Breast epithelium (tissue), 4 donors: ENCODE data around the gene PRPS1L1. TPM values are rescaled to one million over a fixed set of nuclear protein-coding genes. Genes with fewer than 3 reads are reported as not detected.

Experiments used
- DNase-seq, 2 donors: peaks; one replicate each; pipeline ENCODE4 v3.0.0-alpha.2; 2019; ENCODE audit warnings: low spot score in 2 of 2
- H3K27ac ChIP-seq, 2 donors: fragments of 200-600 bp; sonication (generic) in 1 of 2; one replicate each; pipeline ENCODE4 v1.5.1; 2016 to 2019; ENCODE audit warnings: mild to moderate bottlenecking in 1 of 2
- H3K27me3 ChIP-seq, 2 donors: fragments of 200-600 bp; sonication (generic) in 1 of 2; one replicate each; pipeline versions ENCODE4 v1.5.1 to v1.6.0; 2017 to 2019; ENCODE audit warnings: control low read depth in 1 of 2, mild to moderate bottlenecking in 1 of 2
- H3K36me3 ChIP-seq: fragments of 200-600 bp; one replicate; pipeline ENCODE4 v1.5.1; 2019
- H3K4me1 ChIP-seq, 2 donors: fragments of 200-600 bp; sonication (generic); one replicate each; pipeline ENCODE4 v1.5.1; 2016 to 2019; ENCODE audit warnings: control low read depth in 1 of 2
- H3K4me3 ChIP-seq, 3 donors: fragments of 200-600 bp; sonication (generic); 1 replicate in 2 of 3; 2 replicates in 1 of 3; pipeline ENCODE4 v1.5.1; 2016 to 2019; ENCODE audit warnings: mild to moderate bottlenecking in 3 of 3, moderate library complexity in 2 of 3
- H3K9me3 ChIP-seq, 2 donors: fragments of 200-600 bp; sonication (generic) in 1 of 2; one replicate each; pipeline ENCODE4 v1.5.1; 2016 to 2019; ENCODE audit warnings: control low read depth in 1 of 2
- CTCF ChIP-seq, 3 donors: fragments of 450-650 bp; IDR thresholded peaks; one replicate each; pipeline ENCODE4 v1.5.1; 2016 to 2017; ENCODE audit warnings: antibody characterized with exemption in 3 of 3, mild to moderate bottlenecking in 3 of 3, moderate library complexity in 3 of 3
- POLR2A ChIP-seq: fragments of 450-650 bp; IDR thresholded peaks from one replicate; pipeline ENCODE4 v1.6.1; 2016; ENCODE audit warnings: antibody characterized with exemption, mild to moderate bottlenecking, moderate library complexity
- POLR2AphosphoS5 ChIP-seq, 3 donors: sonication (generic); formaldehyde crosslinking; IDR thresholded peaks; one replicate each; pipeline ENCODE4 v1.6.1; 2017; ENCODE audit warnings: antibody characterized with exemption in 3 of 3
- intact Hi-C: fragments of 100-400 bp; cut with DNase I; formaldehyde crosslinking; loops from one replicate; pipeline ENCODE4 v1.15.1; 2023; ENCODE audit warnings: low total_unique reads
- total RNA-seq, 3 donors: library from RNA; depleted of rRNA; stranded (reverse); fragments of >200 nt; gene quantifications; one replicate each; pipeline ENCODE4 v1.1.0, GENCODE V29; 2016

The PRPS1L1 gene
- total RNA-seq, 3 donors from 2014 or later, result not detected

- no peaks in the 10 kb centered on the region for H3K4me1 ChIP-seq
- no peak overlapping the region for H3K27ac ChIP-seq
- intact Hi-C loops, result no loop called here
- H3K27me3 ChIP-seq, result no peaks in the 10 kb centered on the region
- TF ChIP-seq POLR2AphosphoS5 (IDR thresholded peaks at IDR 0.05), result no peak
- TF ChIP-seq POLR2A, result no peak
- TF ChIP-seq CTCF (IDR thresholded peaks at IDR 0.05), result no peak
- no peaks in the 10 kb centered on the region for H3K36me3 ChIP-seq
- H3K4me3 ChIP-seq, result no peak overlapping the region
- DNase-seq, result no peak
- no peaks in the 10 kb centered on the region for H3K9me3 ChIP-seq
Observed at GRCh38 chr7:18036783-18037182, 9.1 kb upstream of the PRPS1L1 start.

- Histone ChIP-seq H3K4me1 (no peaks in the 10 kb centered on the region), H3K9me3 (no peaks in the 10 kb centered on the region), H3K27me3 (no peaks in the 10 kb centered on the region), H3K36me3 (no peaks in the 10 kb centered on the region), H3K4me3 (no peak overlapping the region), H3K27ac (no peak overlapping the region)
- intact Hi-C loops, result no loop called here
- DNase-seq, result no peak
- TF ChIP-seq POLR2AphosphoS5 (IDR thresholded peaks at IDR 0.05) (no peak), POLR2A (no peak), CTCF (IDR thresholded peaks at IDR 0.05) (no peak)
Observed at GRCh38 chr7:18030758-18031157, 3.1 kb upstream of the PRPS1L1 start.

GRCh38 chr7:18020138-18020715 lies 7.4 kb downstream of the PRPS1L1 start:
- H3K4me1 ChIP-seq, result no peaks in the 10 kb centered on the region
- H3K9me3 ChIP-seq, result no peaks in the 10 kb centered on the region
- no peaks in the 10 kb centered on the region for H3K27me3 ChIP-seq
- H3K4me3 ChIP-seq, result no peak overlapping the region
- TF ChIP-seq CTCF (IDR thresholded peaks at IDR 0.05), result no peak
- no peak for TF ChIP-seq POLR2AphosphoS5 (IDR thresholded peaks at IDR 0.05)
- no peak for TF ChIP-seq POLR2A
- intact Hi-C loops, result no loop called here
- no peak for DNase-seq
- no peaks in the 10 kb centered on the region for H3K36me3 ChIP-seq
- peak overlapping the region in 1 of 2 donors; percentile 53 for H3K27ac ChIP-seq

GRCh38 chr7:18019555-18019954 lies 8.1 kb downstream of the PRPS1L1 start:
- no peak overlapping the region for H3K4me3 ChIP-seq
- intact Hi-C loops, result no loop called here
- peak overlapping the region in 1 of 2 donors; percentile 53 for H3K27ac ChIP-seq
- TF ChIP-seq POLR2AphosphoS5 (IDR thresholded peaks at IDR 0.05) (no peak), POLR2A (no peak), CTCF (IDR thresholded peaks at IDR 0.05) (no peak)
- no peak for DNase-seq
- no peaks in the 10 kb centered on the region for H3K9me3 ChIP-seq
- no peaks in the 10 kb centered on the region for H3K36me3 ChIP-seq
- H3K27me3 ChIP-seq, result no peaks in the 10 kb centered on the region
- no peaks in the 10 kb centered on the region for H3K4me1 ChIP-seq

GRCh38 chr7:18018296-18019215 lies 9.1 kb downstream of the PRPS1L1 start:
- intact Hi-C loops, result no loop called here
- no peak for DNase-seq
- TF ChIP-seq POLR2AphosphoS5 (IDR thresholded peaks at IDR 0.05) (no peak), POLR2A (no peak), CTCF (IDR thresholded peaks at IDR 0.05) (no peak)
- Histone ChIP-seq H3K9me3 (no peaks in the 10 kb centered on the region), H3K27ac (no peak overlapping the region), H3K4me1 (no peaks in the 10 kb centered on the region), H3K36me3 (no peaks in the 10 kb centered on the region), H3K27me3 (no peaks in the 10 kb centered on the region), H3K4me3 (no peak overlapping the region)
